HUES64 (cell line): ENCODE measurements around the gene CPEB2. TPM values are rescaled to one million over a fixed set of nuclear protein-coding genes. Genes with fewer than 3 reads are reported as not detected.
A peak's percentile ranks its signal among the peaks of the same experiment; 100 is the strongest.

ENCODE experiments used
- H3K27ac ChIP-seq: 2 replicates; pipeline ENCODE4 v1.7.0; 2013; ENCODE audit warnings: low read depth, low read length, inconsistent platforms
- H3K27me3 ChIP-seq: 2 replicates; pipeline ENCODE4 v1.6.1; 2013; ENCODE audit warnings: mild to moderate bottlenecking, low read length; ENCODE audit not compliant: insufficient read depth
- H3K36me3 ChIP-seq: 2 replicates; pipeline ENCODE4 v1.6.1; 2013; ENCODE audit warnings: mild to moderate bottlenecking, low read length; ENCODE audit not compliant: insufficient read depth
- H3K4me1 ChIP-seq: 2 replicates; pipeline ENCODE4 v1.6.1; 2013; ENCODE audit warnings: mild to moderate bottlenecking, low read length, moderate library complexity; ENCODE audit not compliant: insufficient read depth
- H3K4me3 ChIP-seq: 2 replicates; pipeline ENCODE4 v1.5.1; 2013; ENCODE audit warnings: mild to moderate bottlenecking, low read length, moderate library complexity
- H3K9ac ChIP-seq: 2 replicates; pipeline ENCODE4 v1.6.1; 2013; ENCODE audit warnings: mild to moderate bottlenecking, low read depth, low read length
- H3K9me3 ChIP-seq: 2 replicates; pipeline ENCODE4 v1.6.1; 2013; ENCODE audit warnings: low read depth, low read length; ENCODE audit not compliant: insufficient read depth
- WGBS: fragments of 150-250, 120-280 bp; methylation state at CpG from one replicate; pipeline ENCODE4 v1.1.7; 2013; ENCODE audit warnings: missing lambda C conversion rate; 5-methylcytosine and 5-hydroxymethylcytosine counted together
- polyA plus RNA-seq, 2 experiments: library from polyadenylated mRNA; stranded (reverse); fragments of 50-300 nt; gene quantifications; one replicate each; pipeline ENCODE4 v1.2.3, GENCODE V29; 2013

CPEB2 gene
- polyA plus RNA-seq (2013, experiment 1 of 2), result 1.0 TPM
- 2.7 TPM for polyA plus RNA-seq (2013, experiment 2 of 2)

GRCh38 chr4:15001869-15002658 is at the start of gene CPEB2:
Gene CPEB2 (plus strand): TSS chr4:15002481. CDS start chr4:15002674, 193 bp downstream.
- Histone ChIP-seq H3K27ac (peak within 1 kb of the TSS; percentile 76; the same call in 1 of the 2 replicates), H3K36me3 (no peaks in the 10 kb centered on the region), H3K27me3 (peaks cover 34% of the 10 kb centered on the region), H3K4me1 (peaks cover 22% of the 10 kb centered on the region), H3K9ac (peak within 1 kb of the TSS; percentile 48), H3K4me3 (peak within 1 kb of the TSS; percentile 78), H3K9me3 (no peaks in the 10 kb centered on the region)
- WGBS, result under 1% methylated on average over 104 of the region's 104 CpGs

DNA sequence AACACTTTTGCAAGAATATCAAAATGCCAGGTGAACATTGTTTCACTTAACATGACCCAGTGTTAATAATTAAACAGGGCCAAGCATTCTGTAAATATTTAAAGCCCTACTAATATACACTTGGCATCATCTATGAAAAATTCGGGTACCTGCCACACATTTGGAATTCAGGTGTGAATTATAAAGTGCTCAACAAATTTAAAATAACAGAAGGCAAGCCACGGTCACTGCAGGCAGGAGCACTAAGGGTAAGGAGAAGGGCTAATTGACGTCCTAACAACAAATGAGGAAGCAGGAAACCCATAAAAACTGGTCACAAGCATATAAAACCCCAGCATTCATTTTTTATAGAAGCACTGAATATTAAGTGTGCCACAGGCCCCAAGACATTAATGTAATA is 43.8 kb upstream of the CPEB2 start:
- H3K4me3 ChIP-seq, result no peak overlapping the region
- no peaks in the 10 kb centered on the region for H3K36me3 ChIP-seq
- no peaks in the 10 kb centered on the region for H3K27me3 ChIP-seq
- H3K27ac ChIP-seq, result no peak overlapping the region
- H3K4me1 ChIP-seq, result no peaks in the 10 kb centered on the region
- WGBS, result 83% methylated on average over 3 of the region's 3 CpGs
- H3K9ac ChIP-seq, result no peak overlapping the region
- no peaks in the 10 kb centered on the region for H3K9me3 ChIP-seq

DNA sequence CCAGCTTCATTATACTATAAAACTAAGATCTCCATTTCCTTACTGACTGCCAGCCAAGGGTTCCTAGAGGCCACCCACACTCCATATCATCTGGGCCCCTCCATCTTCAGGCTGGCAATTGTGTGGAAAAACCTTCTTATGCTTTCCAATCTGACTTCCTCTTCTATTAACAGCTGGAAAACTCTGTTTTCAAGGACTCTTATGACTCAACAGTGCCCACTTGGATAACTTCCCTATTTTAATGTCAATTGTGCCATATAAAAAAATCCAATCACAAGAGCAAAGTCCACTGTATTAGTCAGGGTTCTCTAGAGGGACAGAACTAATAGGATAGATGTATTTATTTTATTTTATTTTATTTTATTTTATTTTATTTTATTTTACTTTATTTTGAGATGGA is 41.0 kb upstream of the CPEB2 start:
- Histone ChIP-seq H3K9me3 (no peaks in the 10 kb centered on the region), H3K27me3 (no peaks in the 10 kb centered on the region), H3K36me3 (no peaks in the 10 kb centered on the region), H3K4me1 (no peaks in the 10 kb centered on the region), H3K27ac (no peak overlapping the region), H3K9ac (no peak overlapping the region), H3K4me3 (no peak overlapping the region)

DNA sequence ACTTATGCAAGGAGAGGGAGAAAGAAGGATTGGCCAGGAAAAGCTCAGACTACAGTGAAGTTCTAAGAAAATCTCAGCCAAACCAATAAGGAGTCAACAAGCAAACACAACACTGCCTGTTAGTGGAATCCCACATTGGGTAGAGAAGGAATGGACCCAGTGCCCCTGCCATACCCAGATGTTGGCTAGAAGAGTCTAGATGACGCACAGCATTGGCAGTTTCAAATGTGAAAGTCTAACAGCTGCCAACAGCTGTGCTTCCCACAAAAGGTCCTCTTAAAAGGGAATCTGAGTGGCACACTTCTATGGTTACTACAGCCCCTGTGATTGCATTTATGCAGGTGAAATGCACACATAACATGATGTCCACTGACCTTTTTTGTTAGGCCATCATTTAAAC is 37.2 kb upstream of the CPEB2 start:
- H3K36me3 ChIP-seq, result no peaks in the 10 kb centered on the region
- H3K9me3 ChIP-seq, result no peaks in the 10 kb centered on the region
- no peaks in the 10 kb centered on the region for H3K4me1 ChIP-seq
- WGBS, result 94% methylated on average over 1 of the region's 1 CpG
- no peak overlapping the region for H3K9ac ChIP-seq
- H3K27me3 ChIP-seq, result no peaks in the 10 kb centered on the region
- no peak overlapping the region for H3K4me3 ChIP-seq
- H3K27ac ChIP-seq, result no peak overlapping the region

GRCh38 chr4:14967982-14968381 is 34.3 kb upstream of the CPEB2 start:
- Histone ChIP-seq H3K27me3 (no peaks in the 10 kb centered on the region), H3K9ac (no peak overlapping the region), H3K27ac (no peak overlapping the region), H3K4me1 (no peaks in the 10 kb centered on the region), H3K36me3 (no peaks in the 10 kb centered on the region), H3K4me3 (no peak overlapping the region), H3K9me3 (no peaks in the 10 kb centered on the region)
- 94% methylated on average over 3 of the region's 3 CpGs for WGBS

- H3K27me3 ChIP-seq, result no peaks in the 10 kb centered on the region
- no peaks in the 10 kb centered on the region for H3K4me1 ChIP-seq
- H3K27ac ChIP-seq, result no peak overlapping the region
- no peaks in the 10 kb centered on the region for H3K9me3 ChIP-seq
- no peak overlapping the region for H3K4me3 ChIP-seq
- no peaks in the 10 kb centered on the region for H3K36me3 ChIP-seq
- H3K9ac ChIP-seq, result no peak overlapping the region
Measured at GRCh38 chr4:14977830-14978229, 24.5 kb upstream of the CPEB2 start.

GRCh38 chr4:14984448-14984847 is 17.8 kb upstream of the CPEB2 start:
- Histone ChIP-seq H3K4me1 (peaks cover 9% of the 10 kb centered on the region; the same call in 1 of the 2 replicates), H3K27me3 (no peaks in the 10 kb centered on the region), H3K9me3 (no peaks in the 10 kb centered on the region), H3K9ac (no peak overlapping the region), H3K36me3 (no peaks in the 10 kb centered on the region), H3K4me3 (no peak overlapping the region), H3K27ac (no peak overlapping the region)
- WGBS, result 100% methylated on average over 1 of the region's 1 CpG

DNA sequence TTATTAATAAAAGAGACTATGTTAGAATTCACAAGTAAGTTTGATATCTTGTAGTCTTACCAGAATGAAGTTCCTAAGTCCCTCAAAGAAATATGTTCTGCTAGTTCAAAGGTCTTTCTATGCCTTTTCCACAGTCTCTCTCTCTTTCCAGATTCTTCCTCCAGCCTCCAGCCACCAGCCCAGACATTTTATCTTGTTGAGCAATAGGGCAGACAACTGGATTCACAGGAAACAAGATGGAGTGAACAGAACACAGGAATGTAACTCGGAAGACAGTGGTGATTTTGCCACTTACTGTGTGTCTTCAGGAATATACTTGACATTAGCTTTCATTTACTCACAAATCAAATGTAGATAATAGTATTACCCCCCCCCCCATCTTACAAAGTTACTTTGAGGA is 17.1 kb upstream of the CPEB2 start:
- WGBS, result 100% methylated on average over 1 of the region's 1 CpG

DNA sequence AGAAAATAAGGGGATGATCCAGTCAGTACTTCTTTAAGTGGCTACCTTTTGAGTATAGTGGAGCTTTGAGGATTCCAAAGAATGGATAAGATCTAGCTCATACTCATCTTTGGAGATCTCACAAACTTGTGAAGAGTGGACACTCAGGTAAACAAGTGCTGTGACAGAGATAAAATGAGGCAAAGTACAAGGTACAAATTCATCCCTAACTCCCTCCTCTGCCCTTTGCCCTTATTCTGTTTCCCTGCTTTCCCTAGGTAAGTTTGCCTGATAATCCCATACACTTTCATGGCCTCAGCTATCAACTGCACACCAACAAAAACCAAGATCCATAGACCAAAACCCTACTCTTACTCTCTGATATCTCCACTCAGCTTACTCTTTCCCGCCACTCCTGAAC is 16.4 kb upstream of the CPEB2 start:
- no peak overlapping the region for H3K4me3 ChIP-seq
- 93% methylated on average over 1 of the region's 1 CpG for WGBS
- no peak overlapping the region for H3K27ac ChIP-seq
- no peaks in the 10 kb centered on the region for H3K9me3 ChIP-seq
- no peak overlapping the region for H3K9ac ChIP-seq
- peaks cover 9% of the 10 kb centered on the region; the same call in 1 of the 2 replicates for H3K4me1 ChIP-seq
- H3K36me3 ChIP-seq, result no peaks in the 10 kb centered on the region
- no peaks in the 10 kb centered on the region for H3K27me3 ChIP-seq

More for the DNA sequence above, 17.1 kb upstream of the CPEB2 start:
- Histone ChIP-seq H3K9ac (no peak overlapping the region), H3K4me3 (no peak overlapping the region), H3K36me3 (no peaks in the 10 kb centered on the region), H3K9me3 (no peaks in the 10 kb centered on the region), H3K27me3 (no peaks in the 10 kb centered on the region), H3K27ac (no peak overlapping the region), H3K4me1 (peaks cover 9% of the 10 kb centered on the region; the same call in 1 of the 2 replicates)

- no peak overlapping the region for H3K9ac ChIP-seq
- no peak overlapping the region for H3K4me3 ChIP-seq
- 71% methylated on average over 1 of the region's 2 CpGs for WGBS
- H3K27ac ChIP-seq, result no peak overlapping the region
- no peaks in the 10 kb centered on the region for H3K36me3 ChIP-seq
- no peaks in the 10 kb centered on the region for H3K27me3 ChIP-seq
- peaks cover 9% of the 10 kb centered on the region; the same call in 1 of the 2 replicates for H3K4me1 ChIP-seq
- H3K9me3 ChIP-seq, result no peaks in the 10 kb centered on the region
Measured at GRCh38 chr4:14987054-14987453, 15.2 kb upstream of the CPEB2 start.

- no peaks in the 10 kb centered on the region for H3K36me3 ChIP-seq
- no peaks in the 10 kb centered on the region for H3K9me3 ChIP-seq
- H3K4me1 ChIP-seq, result peaks cover 9% of the 10 kb centered on the region; the same call in 1 of the 2 replicates
- no peak overlapping the region for H3K4me3 ChIP-seq
- H3K9ac ChIP-seq, result no peak overlapping the region
- 75% methylated on average over 1 of the region's 1 CpG for WGBS
- no peaks in the 10 kb centered on the region for H3K27me3 ChIP-seq
- no peak overlapping the region for H3K27ac ChIP-seq
Measured at GRCh38 chr4:14990484-14990883, 11.8 kb upstream of the CPEB2 start.
